HepG2 (cell line): ENCODE results near the gene NIP7. TPM values are rescaled to one million over a fixed set of nuclear protein-coding genes. Genes with fewer than 3 reads are reported as not detected.

Source experiments
- AGO2 ChIP-seq: fragments of 200-400 bp; formaldehyde crosslinking; optimal IDR thresholded peaks from 2 replicates; pipeline ENCODE3; 2017; ENCODE audit warnings: mild to moderate bottlenecking, low read depth, low read length, moderate library complexity
- ARNT2 ChIP-seq: sonication (generic); formaldehyde crosslinking; IDR thresholded peaks from 2 replicates; pipeline ENCODE4 v1.8.0; 2022; ENCODE audit warnings: mild to moderate bottlenecking, low read depth, missing genetic modification reagents, moderate library complexity
- BRD4 ChIP-seq: sonication (generic); formaldehyde crosslinking; IDR thresholded peaks from 2 replicates; pipeline ENCODE4 v1.4.0; 2020; ENCODE audit warnings: missing genetic modification reagents
- GABPA ChIP-seq, 2 experiments: IDR thresholded peaks; 2 replicates each; pipeline ENCODE4 v1.6.1; 2011 to 2016; ENCODE audit warnings: low read depth in 2 of 2, low read length in 1 of 2, missing biosample characterization in 1 of 2, missing genetic modification characterization in 1 of 2
- IRF9 ChIP-seq: sonication (generic); formaldehyde crosslinking; IDR thresholded peaks from 2 replicates; pipeline ENCODE4 v1.8.0; 2022; ENCODE audit warnings: missing genetic modification reagents, mild to moderate bottlenecking, borderline replicate concordance
- KDM3A ChIP-seq: IDR thresholded peaks from 2 replicates; pipeline ENCODE4 v1.6.1; 2018; ENCODE audit warnings: low read depth, missing compliant biosample characterization
- LBX2 ChIP-seq: sonication (generic); formaldehyde crosslinking; IDR thresholded peaks from 2 replicates; pipeline ENCODE4 v1.5.0; 2020; ENCODE audit warnings: missing genetic modification reagents, mild to moderate bottlenecking, borderline replicate concordance
- MAFF ChIP-seq: IDR thresholded peaks from 2 replicates; pipeline ENCODE4 v1.6.1; 2011; ENCODE audit warnings: low read depth, low read length, improper control_type of control experiment
- MATR3 ChIP-seq: sonication (generic); formaldehyde crosslinking; IDR thresholded peaks from 2 replicates; pipeline ENCODE4 v1.4.0; 2020; ENCODE audit warnings: missing genetic modification reagents
- MLLT10 ChIP-seq: sonication (generic); formaldehyde crosslinking; IDR thresholded peaks from 2 replicates; pipeline ENCODE4 v1.4.0; 2020; ENCODE audit warnings: missing genetic modification reagents
- NCOA5 ChIP-seq: sonication (generic); formaldehyde crosslinking; IDR thresholded peaks from 2 replicates; pipeline ENCODE4 v1.4.0; 2020; ENCODE audit warnings: missing genetic modification reagents
- NFKB2 ChIP-seq: sonication (generic); formaldehyde crosslinking; IDR thresholded peaks from 2 replicates; pipeline ENCODE4 v1.4.0; 2020; ENCODE audit warnings: missing genetic modification reagents, borderline replicate concordance
- ONECUT2 ChIP-seq: sonication (generic); formaldehyde crosslinking; IDR thresholded peaks from 2 replicates; pipeline ENCODE4 v1.4.0; 2020; ENCODE audit warnings: missing genetic modification reagents
- PCBP2 ChIP-seq: fragments of 200-400 bp; formaldehyde crosslinking; optimal IDR thresholded peaks from 2 replicates; pipeline ENCODE3; 2018; ENCODE audit warnings: low read length, low read depth; ENCODE audit not compliant: poor library complexity, severe bottlenecking
- POLR2AphosphoS5 ChIP-seq: IDR thresholded peaks from 2 replicates; pipeline ENCODE4 v1.6.1; 2012; ENCODE audit warnings: low read depth, low read length
- TAF15 ChIP-seq: fragments of 200-400 bp; formaldehyde crosslinking; IDR thresholded peaks from one replicate; pipeline ENCODE4 v1.6.1; 2018; ENCODE audit warnings: mild to moderate bottlenecking, low read depth, low read length; ENCODE audit not compliant: poor library complexity, severe bottlenecking
- TCF12 ChIP-seq, 2 experiments: fragments of 450-650 bp in 1 of 2; sonication (generic) in 1 of 2; formaldehyde crosslinking in 1 of 2; IDR thresholded peaks; 2 replicates each; pipeline versions ENCODE4 v1.6.1 to v1.8.0; 2017 to 2022; ENCODE audit warnings: antibody characterized with exemption in 1 of 2, mild to moderate bottlenecking in 1 of 2, missing genetic modification reagents in 1 of 2, moderate library complexity in 1 of 2
- ZBTB20 ChIP-seq: sonication (generic); formaldehyde crosslinking; IDR thresholded peaks from 2 replicates; pipeline ENCODE4 v1.8.1; 2023; ENCODE audit warnings: missing genetic modification reagents, low read depth, mild to moderate bottlenecking, borderline replicate concordance
- ZKSCAN5 ChIP-seq: sonication (generic); formaldehyde crosslinking; IDR thresholded peaks from 2 replicates; pipeline ENCODE4 v1.5.1; 2020; ENCODE audit warnings: mild to moderate bottlenecking, missing genetic modification reagents
- ZNF609 ChIP-seq: sonication (generic); formaldehyde crosslinking; IDR thresholded peaks from 2 replicates; pipeline ENCODE4 v1.4.0; 2020; ENCODE audit warnings: mild to moderate bottlenecking, missing genetic modification reagents, borderline replicate concordance
- ZNF660 ChIP-seq: sonication (generic); formaldehyde crosslinking; IDR thresholded peaks from 2 replicates; pipeline ENCODE4 v1.5.1; 2020; ENCODE audit warnings: mild to moderate bottlenecking, low read depth, missing genetic modification reagents, borderline replicate concordance
- ZNF839 ChIP-seq: sonication (generic); formaldehyde crosslinking; IDR thresholded peaks from 2 replicates; pipeline ENCODE4 v1.4.0; 2020; ENCODE audit warnings: missing genetic modification reagents, mild to moderate bottlenecking, borderline replicate concordance
- ZSCAN21 ChIP-seq: sonication (generic); formaldehyde crosslinking; IDR thresholded peaks from 2 replicates; pipeline ENCODE4 v1.8.0; 2022; ENCODE audit warnings: mild to moderate bottlenecking, missing genetic modification reagents, moderate library complexity, borderline replicate concordance
- polyA plus RNA-seq, 8 experiments: library from polyadenylated mRNA; depleted of rRNA in 3 of 8; stranded (reverse) in 7 of 8; unstranded in 1 of 8; fragments of >200 nt; fragmentation: Illumina TruSeq in 4 of 8; extraction: Trizol in 4 of 8; gene quantifications; 2 replicates each; pipeline versions ENCODE4 v1.2.1 to v1.2.3, GENCODE V29; 2011 to 2016; ENCODE audit warnings: low read depth in 4 of 8, missing spikeins in 1 of 8, mixed read lengths in 1 of 8; ENCODE audit not compliant: insufficient read depth in 1 of 8
- total RNA-seq, 5 experiments: library from RNA; depleted of rRNA; stranded (reverse); fragments of >200 nt; fragmentation: Illumina TruSeq; extraction: Trizol; gene quantifications; 2 replicates each; pipeline ENCODE4 v1.2.3, GENCODE V29; 2016; ENCODE audit warnings: low read depth in 1 of 5

Gene NIP7
- total and polyA plus RNA-seq, 2 of the 13 experiments (the other 11 are each of a cell fraction or from before 2014, with no cell fraction given) = 15.3 to 114 TPM

DNA sequence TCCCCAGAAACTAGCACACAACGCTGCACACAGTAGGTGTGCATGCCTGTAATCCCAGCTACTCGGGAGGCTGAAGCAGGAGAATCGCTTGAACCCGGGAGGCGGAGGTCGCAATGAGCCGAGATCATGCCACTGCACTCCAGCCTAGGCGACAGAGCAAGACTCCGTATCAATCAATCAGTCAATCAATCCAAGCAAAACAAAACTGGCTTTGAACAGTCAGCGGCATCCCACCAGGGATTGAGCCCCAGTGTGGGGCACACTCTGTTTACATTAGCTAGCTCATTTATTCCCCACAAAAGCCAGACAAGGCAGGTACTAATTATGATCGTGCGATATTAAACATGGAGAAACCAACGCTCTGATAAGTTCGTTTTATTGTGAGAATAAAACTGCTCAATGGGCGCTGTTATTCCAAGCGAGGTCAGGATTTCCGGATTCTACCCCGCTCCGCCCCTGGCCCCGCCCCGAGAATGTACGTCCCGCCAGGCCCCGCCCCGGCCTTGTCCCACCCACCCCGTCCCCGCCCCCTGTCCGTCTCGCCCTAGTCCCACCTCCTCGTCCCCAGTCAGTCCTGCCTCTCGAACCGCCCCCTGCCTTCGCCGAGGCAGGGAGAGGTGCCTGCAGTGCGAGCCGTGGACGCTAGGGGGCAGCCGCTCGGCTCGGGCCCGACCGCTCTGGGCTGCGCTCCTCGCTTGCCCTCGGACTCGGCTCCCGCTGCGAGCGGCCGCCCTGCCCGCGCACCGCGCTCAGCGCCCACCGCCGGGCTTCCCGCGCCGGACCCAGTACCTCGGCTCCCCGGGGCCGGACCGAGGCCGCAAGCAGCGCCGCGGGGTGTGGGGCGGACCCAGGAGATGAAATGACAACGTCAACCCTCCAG, 28.7 kb upstream of the NIP7 start, which contains the start of gene VPS4A (continued):
- TF ChIP-seq TAF15 = peak; percentile 22
- no peak for TF ChIP-seq ZKSCAN5 (CRISPR knock-in tag)
- TF ChIP-seq ONECUT2 (CRISPR knock-in tag) = no peak
- TF ChIP-seq POLR2AphosphoS5 = peak; percentile 79
- TF ChIP-seq GABPA (IDR thresholded peaks at IDR 0.05; ENCODE audit: low read depth, low read length) = peak; percentile 62
- TF ChIP-seq GABPA (CRISPR knock-in tag; IDR thresholded peaks at IDR 0.05; ENCODE audit: low read depth) = peak; percentile 75
- no peak for TF ChIP-seq ZNF609
- peak; percentile 72; the same call in 1 of the 2 replicates for TF ChIP-seq ARNT2 (CRISPR knock-in tag)
- 0 out of 2 replicates have a peak, but pooled peaks have one; percentile 19 for TF ChIP-seq ZNF839 (CRISPR knock-in tag)
- TF ChIP-seq TCF12 (IDR thresholded peaks at IDR 0.05) = no peak
- TF ChIP-seq TCF12 (CRISPR knock-in tag; IDR thresholded peaks at IDR 0.05) = no peak
- no peak for TF ChIP-seq LBX2 (CRISPR knock-in tag)
- TF ChIP-seq IRF9 (CRISPR knock-in tag) = peak; percentile 35; the same call in 1 of the 2 replicates
- TF ChIP-seq MATR3 (CRISPR knock-in tag) = no peak
- no peak for TF ChIP-seq MLLT10 (CRISPR knock-in tag)
- no peak for TF ChIP-seq MAFF
- TF ChIP-seq KDM3A (CRISPR knock-in tag) = 0 out of 2 replicates have a peak, but pooled peaks have one; percentile 23
- TF ChIP-seq ZSCAN21 (CRISPR knock-in tag) = peak; percentile 89
- no peak for TF ChIP-seq ZNF660 (CRISPR knock-in tag)
- no peak for TF ChIP-seq NFKB2
- TF ChIP-seq ZBTB20 (CRISPR knock-in tag) = no peak
- 0 out of 2 replicates have a peak, but pooled peaks have one; percentile 15 for TF ChIP-seq BRD4 (CRISPR knock-in tag)
- no peak for TF ChIP-seq PCBP2
- no peak for TF ChIP-seq NCOA5 (CRISPR knock-in tag)
- TF ChIP-seq AGO2 = no peak
